GM10266 (cell line): ENCODE measurements around the gene ABLIM1.

Experiments used
- DNase-seq: peaks from one replicate; pipeline ENCODE4 v3.0.0; 2012; ENCODE audit errors: extremely low spot score
- TF ChIP-seq, protein P1 (sequence below): IDR thresholded peaks from 2 replicates; pipeline ENCODE4 v1.5.1; 2012; ENCODE audit warnings: mild to moderate bottlenecking, low read depth; ENCODE audit not compliant: control insufficient read depth, insufficient read depth; ENCODE audit errors: missing control alignments

ABLIM1 gene

DNA sequence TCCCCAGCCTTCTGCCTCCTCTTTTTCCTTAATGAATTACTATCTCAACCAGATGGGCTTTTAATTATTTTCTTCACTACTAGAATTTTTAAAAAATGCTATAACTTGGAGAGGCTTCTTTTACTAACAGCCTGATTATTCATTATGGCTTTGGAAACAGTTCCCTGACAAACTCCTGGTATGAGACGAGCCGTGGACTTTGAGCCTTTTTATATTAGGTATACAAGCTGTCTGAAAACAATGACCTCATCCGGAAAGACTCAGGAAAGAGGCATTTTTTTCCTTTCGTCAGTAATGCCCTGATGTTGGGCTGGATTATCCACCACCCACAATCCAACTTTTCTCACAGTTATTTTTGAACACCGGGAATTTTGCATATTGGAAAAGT lies 26.7 kb upstream of the ABLIM1 start:
- TF ChIP-seq, protein P1, sequence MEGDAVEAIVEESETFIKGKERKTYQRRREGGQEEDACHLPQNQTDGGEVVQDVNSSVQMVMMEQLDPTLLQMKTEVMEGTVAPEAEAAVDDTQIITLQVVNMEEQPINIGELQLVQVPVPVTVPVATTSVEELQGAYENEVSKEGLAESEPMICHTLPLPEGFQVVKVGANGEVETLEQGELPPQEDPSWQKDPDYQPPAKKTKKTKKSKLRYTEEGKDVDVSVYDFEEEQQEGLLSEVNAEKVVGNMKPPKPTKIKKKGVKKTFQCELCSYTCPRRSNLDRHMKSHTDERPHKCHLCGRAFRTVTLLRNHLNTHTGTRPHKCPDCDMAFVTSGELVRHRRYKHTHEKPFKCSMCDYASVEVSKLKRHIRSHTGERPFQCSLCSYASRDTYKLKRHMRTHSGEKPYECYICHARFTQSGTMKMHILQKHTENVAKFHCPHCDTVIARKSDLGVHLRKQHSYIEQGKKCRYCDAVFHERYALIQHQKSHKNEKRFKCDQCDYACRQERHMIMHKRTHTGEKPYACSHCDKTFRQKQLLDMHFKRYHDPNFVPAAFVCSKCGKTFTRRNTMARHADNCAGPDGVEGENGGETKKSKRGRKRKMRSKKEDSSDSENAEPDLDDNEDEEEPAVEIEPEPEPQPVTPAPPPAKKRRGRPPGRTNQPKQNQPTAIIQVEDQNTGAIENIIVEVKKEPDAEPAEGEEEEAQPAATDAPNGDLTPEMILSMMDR, result no peak
- no peak for DNase-seq

DNA sequence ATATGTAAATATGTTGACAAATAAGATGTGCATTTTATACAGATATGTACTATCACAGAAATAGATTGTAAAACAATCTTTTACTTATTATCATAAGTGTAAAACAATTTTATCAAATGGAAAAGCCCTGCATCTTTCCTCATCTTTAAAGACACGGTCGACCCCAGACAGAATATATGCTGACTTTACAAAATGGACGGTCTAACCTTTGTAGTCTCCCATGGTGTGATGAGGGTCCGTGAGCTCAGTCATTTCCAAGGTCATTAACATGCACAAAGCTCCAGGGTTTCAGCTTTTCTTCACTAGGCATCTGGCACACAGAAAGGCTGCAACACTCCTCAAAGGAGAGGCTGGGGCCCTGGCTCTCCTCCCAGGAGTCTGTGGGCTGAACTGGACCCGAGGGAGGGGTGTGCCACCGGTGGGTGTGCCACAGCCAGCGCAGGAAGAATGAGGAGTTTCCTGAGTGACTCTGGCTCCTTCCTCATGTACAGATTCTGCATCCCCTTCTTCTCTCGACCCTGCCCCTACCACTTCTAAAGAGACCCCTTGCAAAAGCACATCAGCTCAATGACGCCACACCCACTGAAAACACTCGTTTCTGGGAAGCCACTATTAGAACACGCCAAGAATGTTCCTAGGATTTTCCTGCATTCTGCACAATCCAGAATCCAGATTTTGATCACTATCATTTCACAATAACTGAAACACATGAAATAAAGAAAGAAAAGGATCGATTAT lies 26.2 kb upstream of the ABLIM1 start:
- TF ChIP-seq, protein P1, result no peak
- no peak for DNase-seq

DNA sequence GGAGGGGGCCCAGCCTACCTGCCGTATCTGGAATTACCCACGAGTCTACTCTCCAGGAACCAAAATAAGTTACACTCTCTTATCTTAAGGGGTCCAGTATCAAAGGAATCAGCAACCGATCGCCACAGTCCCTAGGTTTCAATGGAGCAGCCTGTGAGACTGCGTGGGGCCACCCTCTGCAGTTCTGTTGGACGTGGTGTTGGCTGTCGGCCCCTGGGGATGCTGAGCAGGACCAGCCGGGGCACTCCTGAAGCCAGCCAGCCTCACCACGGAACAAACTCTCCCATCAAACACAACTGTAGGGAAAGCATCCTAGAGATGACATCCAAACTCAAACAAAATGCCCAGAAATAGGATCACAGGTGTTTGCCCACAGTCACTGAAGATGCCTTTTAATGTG lies 25.5 kb upstream of the ABLIM1 start:
- DNase-seq, result no peak
- TF ChIP-seq, protein P1, result no peak

DNA sequence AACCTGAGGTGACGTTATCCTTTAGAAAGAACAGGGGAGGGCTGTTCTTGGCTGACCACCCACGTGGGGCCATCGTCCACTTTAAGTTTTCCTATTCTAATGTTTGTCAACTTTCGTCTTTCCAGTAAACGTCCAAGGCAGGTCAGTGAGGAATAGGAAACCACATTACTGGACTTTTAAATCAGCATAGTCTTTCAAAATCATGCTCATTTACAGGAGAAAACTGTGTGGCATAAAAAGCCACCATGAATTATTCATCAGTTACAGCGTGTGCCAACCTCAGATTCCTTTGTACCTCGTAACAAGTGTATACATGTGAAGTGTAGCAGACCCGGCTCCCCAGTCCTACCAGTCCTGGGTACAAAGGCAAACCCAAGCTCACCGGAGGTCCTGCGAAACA lies 25.1 kb upstream of the ABLIM1 start:
- TF ChIP-seq, protein P1, result no peak
- DNase-seq, result no peak

DNA sequence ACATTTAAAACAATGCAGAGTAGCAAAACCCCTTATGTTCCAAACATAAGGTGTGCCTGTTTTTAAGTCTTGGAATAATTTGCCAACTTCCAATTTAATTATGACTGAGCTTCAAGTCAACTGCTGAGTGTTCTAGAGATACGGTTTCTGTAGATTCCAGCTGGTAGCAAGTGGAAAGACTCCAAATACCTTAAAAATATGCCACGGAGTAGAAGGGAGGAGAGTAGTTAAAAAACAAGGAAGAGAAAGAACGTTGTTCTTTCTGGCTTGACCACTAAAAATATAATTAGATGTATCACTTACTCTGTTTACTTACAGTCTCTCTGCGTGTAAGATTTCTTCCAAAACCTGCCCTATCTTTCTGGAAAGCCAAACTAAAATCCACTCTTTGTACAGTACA lies 24.5 kb upstream of the ABLIM1 start:
- no peak for DNase-seq

DNA sequence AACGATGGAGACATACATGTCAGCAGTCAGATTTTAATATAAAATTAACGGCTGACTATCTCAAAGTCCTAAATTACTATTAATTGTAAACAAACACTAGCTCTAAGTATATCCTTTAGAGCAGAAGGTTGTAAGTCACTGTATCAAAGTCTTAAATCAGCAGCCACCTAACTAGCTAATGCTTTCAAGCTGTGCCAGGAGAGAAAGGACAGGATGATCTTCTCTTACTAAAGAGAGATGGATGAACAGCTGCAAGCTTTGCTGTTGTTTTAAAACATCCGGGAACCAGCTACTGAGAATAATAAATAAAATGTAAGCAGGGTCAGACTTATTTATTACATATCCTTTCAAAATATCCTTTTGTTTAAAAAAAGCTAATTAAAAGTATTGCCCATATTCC lies 24.0 kb upstream of the ABLIM1 start:
- DNase-seq, result no peak
- TF ChIP-seq, protein P1, result no peak

More for the DNA sequence above, 24.5 kb upstream of the ABLIM1 start:
- TF ChIP-seq, protein P1, result no peak

DNA sequence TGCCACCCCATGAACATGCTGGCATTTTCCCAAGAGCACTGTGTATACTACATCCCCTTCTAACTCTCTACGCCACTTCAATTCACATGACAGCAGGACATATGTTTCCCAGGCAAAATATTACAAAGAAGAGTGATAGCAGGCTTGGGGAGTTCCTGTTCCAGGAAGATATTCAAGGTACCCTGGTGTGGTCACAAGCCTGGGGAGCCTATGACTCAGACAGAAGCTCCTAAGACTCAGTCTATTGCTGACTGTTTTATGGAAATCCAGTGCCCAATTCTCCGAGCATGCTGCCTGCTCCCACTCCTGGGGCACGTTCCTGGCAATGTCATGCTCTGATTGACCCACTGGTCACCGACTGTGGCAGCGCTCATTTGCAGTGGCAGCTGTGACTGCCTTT lies 23.5 kb upstream of the ABLIM1 start:
- TF ChIP-seq, protein P1, result no peak
- DNase-seq, result no peak
